ENCODE data around the gene CXorf58.

GRCh38 chrX:23879380-23880090, 28.3 kb upstream of the CXorf58 start:
- no peak for TF ChIP-seq CTCF (IDR thresholded peaks at IDR 0.05)
- TF ChIP-seq POLR2A (IDR thresholded peaks at IDR 0.05), result no peak
